K562 (cell line): ENCODE data around the gene TMEM234. TPM values are rescaled to one million over a fixed set of nuclear protein-coding genes. Genes with fewer than 3 reads are reported as not detected.
A peak's percentile ranks its signal among the peaks of the same experiment; 100 is the strongest.

Experiments used
- BRD9 ChIP-seq: fragments of 450-650 bp; IDR thresholded peaks from 2 replicates; pipeline ENCODE4 v1.6.1; 2018; ENCODE audit warnings: low read depth; ENCODE audit not compliant: partially characterized antibody
- CBX5 ChIP-seq: IDR thresholded peaks from 2 replicates; pipeline ENCODE4 v1.6.1; 2014; ENCODE audit warnings: low read depth, borderline replicate concordance
- CXXC5 ChIP-seq: fragments of 250-450 bp; sonication (Bioruptor Pico); IDR thresholded peaks from 2 replicates; pipeline ENCODE4 v1.8.0; 2022; ENCODE audit warnings: inconsistent platforms, mild to moderate bottlenecking, moderate library complexity
- HEY1 ChIP-seq: fragments of 250-450 bp; sonication (Bioruptor Pico); IDR thresholded peaks from 2 replicates; pipeline ENCODE4 v1.5.0; 2020; ENCODE audit warnings: mild to moderate bottlenecking, moderate library complexity, borderline replicate concordance
- HLTF ChIP-seq: fragments of 450-650 bp; IDR thresholded peaks from 2 replicates; pipeline ENCODE4 v1.6.1; 2016
- IRF2 ChIP-seq: sonication (generic); formaldehyde crosslinking; IDR thresholded peaks from 2 replicates; pipeline ENCODE4 v1.8.1; 2022; ENCODE audit warnings: mild to moderate bottlenecking, missing genetic modification reagents
- KDM4B ChIP-seq, 2 experiments: fragments of 450-650 bp in 1 of 2; sonication (generic) in 1 of 2; IDR thresholded peaks; 2 replicates each; pipeline ENCODE4 v1.6.1; 2016 to 2017; ENCODE audit warnings: borderline replicate concordance in 2 of 2, antibody characterized with exemption in 1 of 2, low read depth in 1 of 2, mild to moderate bottlenecking in 1 of 2
- MED1 ChIP-seq: sonication (generic); formaldehyde crosslinking; IDR thresholded peaks from 2 replicates; pipeline ENCODE4 v1.8.1; 2023; ENCODE audit warnings: missing genetic modification reagents, borderline replicate concordance
- NR2C2 ChIP-seq, 2 experiments: fragments of 200-800 bp in 1 of 2; sonication (Bioruptor generic) in 1 of 2; sonication (generic) in 1 of 2; formaldehyde crosslinking in 1 of 2; IDR thresholded peaks; 2 replicates each; pipeline versions ENCODE4 v1.6.1 to v1.8.0; 2016 to 2022; ENCODE audit warnings: mild to moderate bottlenecking in 1 of 2, missing compliant biosample characterization in 1 of 2, missing genetic modification characterization in 1 of 2, missing genetic modification reagents in 1 of 2
- PHB ChIP-seq: fragments of 250-450 bp; sonication (Bioruptor Pico); IDR thresholded peaks from 2 replicates; pipeline ENCODE4 v1.5.0; 2021
- RCOR1 ChIP-seq, 2 experiments: IDR thresholded peaks; 2 replicates each; pipeline ENCODE4 v1.6.1; 2012; ENCODE audit warnings: low read depth in 2 of 2, low read length in 2 of 2, borderline replicate concordance in 1 of 2, improper control_type of control experiment in 1 of 2
- TAF1 ChIP-seq: IDR thresholded peaks from 2 replicates; pipeline ENCODE4 v1.6.1; 2011; ENCODE audit warnings: mild to moderate bottlenecking, low read length, moderate library complexity; ENCODE audit not compliant: insufficient read depth, control insufficient read depth, severe bottlenecking; ENCODE audit errors: extremely low read depth
- TAL1 ChIP-seq: fragments of 450-650 bp; IDR thresholded peaks from 2 replicates; pipeline ENCODE4 v1.6.1; 2016; ENCODE audit warnings: mild to moderate bottlenecking
- ZBTB8A ChIP-seq: fragments of 450-650 bp; IDR thresholded peaks from 2 replicates; pipeline ENCODE4 v1.6.1; 2018; ENCODE audit warnings: mild to moderate bottlenecking, moderate library complexity; ENCODE audit not compliant: partially characterized antibody
- ZNF124 ChIP-seq: sonication (generic); formaldehyde crosslinking; IDR thresholded peaks from 2 replicates; pipeline ENCODE4 v1.8.1; 2022; ENCODE audit warnings: missing genetic modification reagents
- polyA plus RNA-seq, 8 experiments: library from polyadenylated mRNA; depleted of rRNA in 4 of 8; stranded (reverse) in 5 of 8; unstranded in 3 of 8; fragments of >200 nt; fragmentation: Nextera tagmentation in 2 of 8; fragmentation: Illumina TruSeq in 1 of 8; extraction: Ambion mirVana in 2 of 8; extraction: Trizol in 1 of 8; gene quantifications; 2 replicates each; pipeline versions ENCODE4 v1.2.1 to v1.2.3, GENCODE V29; 2011 to 2014; ENCODE audit warnings: inconsistent platforms in 1 of 8, missing spikeins in 1 of 8
- total RNA-seq, 7 experiments: library from RNA; depleted of rRNA in 6 of 7; stranded (reverse); fragments of >200 nt in 6 of 7; fragmentation: Illumina TruSeq in 2 of 7; extraction: Trizol in 2 of 7; gene quantifications; 2 replicates each; pipeline versions ENCODE4 v1.2.1 to v1.2.3, GENCODE V29; 2011 to 2021; ENCODE audit warnings: low replicate concordance in 1 of 7
- TF ChIP-seq, protein P1 (sequence below): sonication (generic); formaldehyde crosslinking; IDR thresholded peaks from 2 replicates; pipeline ENCODE4 v1.8.0; 2022; ENCODE audit warnings: missing genetic modification reagents, mild to moderate bottlenecking, borderline replicate concordance
- TF ChIP-seq, protein P2 (sequence below): fragments of 450-650 bp; IDR thresholded peaks from 2 replicates; pipeline ENCODE4 v1.6.1; 2016; ENCODE audit warnings: mild to moderate bottlenecking
- TF ChIP-seq, protein P3 (sequence below): fragments of 250-450 bp; sonication (Bioruptor Pico); IDR thresholded peaks from 2 replicates; pipeline ENCODE4 v1.8.0; 2021; ENCODE audit warnings: mild to moderate bottlenecking, moderate library complexity
- TF ChIP-seq, protein P4 (sequence below), 2 experiments: fragments of 450-650 bp in 1 of 2; sonication (generic) in 1 of 2; formaldehyde crosslinking in 1 of 2; IDR thresholded peaks in 1 of 2; conservative IDR thresholded peaks in 1 of 2; 2 replicates each; pipeline versions ENCODE4 v1.6.1 to v1.8.1; 2016 to 2023; ENCODE audit warnings: mild to moderate bottlenecking in 2 of 2, moderate library complexity in 2 of 2, inconsistent platforms in 1 of 2, missing genetic modification reagents in 1 of 2

Gene TMEM234
- total and polyA plus RNA-seq, 9 of the 15 experiments (the other 6 are each of a cell fraction or from before 2014, with no cell fraction given) = 5.0 to 12.9 (median 7.6) TPM

DNA sequence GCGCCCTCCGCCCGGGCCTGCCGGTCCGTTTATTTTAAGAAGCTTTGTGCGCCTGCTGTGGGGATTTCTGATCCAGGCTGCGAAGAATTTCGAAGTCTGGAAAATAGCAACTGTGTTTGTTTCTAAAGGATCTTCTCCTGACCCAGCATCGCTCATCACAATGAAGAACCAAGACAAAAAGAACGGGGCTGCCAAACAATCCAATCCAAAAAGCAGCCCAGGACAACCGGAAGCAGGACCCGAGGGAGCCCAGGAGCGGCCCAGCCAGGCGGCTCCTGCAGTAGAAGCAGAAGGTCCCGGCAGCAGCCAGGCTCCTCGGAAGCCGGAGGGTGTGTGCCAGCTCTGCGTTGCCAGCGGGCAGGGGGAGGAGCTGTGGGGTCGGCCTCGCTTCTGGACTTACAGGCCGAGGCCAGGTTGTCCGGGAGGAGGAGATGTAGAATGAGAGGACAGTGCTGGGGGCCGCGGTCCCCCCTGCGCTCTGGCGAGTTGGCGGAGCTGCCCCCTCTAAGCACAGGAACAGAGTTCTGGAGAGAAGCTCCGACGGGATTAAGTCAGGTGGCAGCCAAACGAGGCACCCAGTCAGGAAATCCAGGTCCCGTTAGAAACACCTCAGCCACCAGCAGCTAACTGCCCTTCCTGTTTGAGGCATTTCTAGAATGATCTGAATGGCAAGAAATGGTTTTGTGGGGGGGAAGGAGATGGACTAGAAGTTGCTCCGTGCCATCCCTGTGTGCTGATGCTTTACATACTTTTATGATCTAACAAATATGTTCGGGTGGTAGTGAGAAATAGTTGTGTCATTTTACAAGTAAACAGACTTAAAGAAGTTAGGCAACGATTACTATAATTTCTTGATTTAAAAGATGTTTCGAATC is 41.7 kb downstream of the TMEM234 start (continued):
- no peak for TF ChIP-seq IRF2 (CRISPR knock-in tag)
- TF ChIP-seq MED1 = no peak
- TF ChIP-seq KDM4B (IDR thresholded peaks at IDR 0.05; ENCODE audit: borderline replicate concordance in 2 of 2, low read depth in 1 of 2) = no peak
- TF ChIP-seq ZNF124 (CRISPR knock-in tag) = no peak
- no peak for TF ChIP-seq TAL1
- TF ChIP-seq HEY1 (CRISPR knock-in tag) = no peak
- TF ChIP-seq, protein P1, sequence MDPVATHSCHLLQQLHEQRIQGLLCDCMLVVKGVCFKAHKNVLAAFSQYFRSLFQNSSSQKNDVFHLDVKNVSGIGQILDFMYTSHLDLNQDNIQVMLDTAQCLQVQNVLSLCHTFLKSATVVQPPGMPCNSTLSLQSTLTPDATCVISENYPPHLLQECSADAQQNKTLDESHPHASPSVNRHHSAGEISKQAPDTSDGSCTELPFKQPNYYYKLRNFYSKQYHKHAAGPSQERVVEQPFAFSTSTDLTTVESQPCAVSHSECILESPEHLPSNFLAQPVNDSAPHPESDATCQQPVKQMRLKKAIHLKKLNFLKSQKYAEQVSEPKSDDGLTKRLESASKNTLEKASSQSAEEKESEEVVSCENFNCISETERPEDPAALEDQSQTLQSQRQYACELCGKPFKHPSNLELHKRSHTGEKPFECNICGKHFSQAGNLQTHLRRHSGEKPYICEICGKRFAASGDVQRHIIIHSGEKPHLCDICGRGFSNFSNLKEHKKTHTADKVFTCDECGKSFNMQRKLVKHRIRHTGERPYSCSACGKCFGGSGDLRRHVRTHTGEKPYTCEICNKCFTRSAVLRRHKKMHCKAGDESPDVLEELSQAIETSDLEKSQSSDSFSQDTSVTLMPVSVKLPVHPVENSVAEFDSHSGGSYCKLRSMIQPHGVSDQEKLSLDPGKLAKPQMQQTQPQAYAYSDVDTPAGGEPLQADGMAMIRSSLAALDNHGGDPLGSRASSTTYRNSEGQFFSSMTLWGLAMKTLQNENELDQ (CRISPR knock-in tag) = no peak
- TF ChIP-seq, protein P2, sequence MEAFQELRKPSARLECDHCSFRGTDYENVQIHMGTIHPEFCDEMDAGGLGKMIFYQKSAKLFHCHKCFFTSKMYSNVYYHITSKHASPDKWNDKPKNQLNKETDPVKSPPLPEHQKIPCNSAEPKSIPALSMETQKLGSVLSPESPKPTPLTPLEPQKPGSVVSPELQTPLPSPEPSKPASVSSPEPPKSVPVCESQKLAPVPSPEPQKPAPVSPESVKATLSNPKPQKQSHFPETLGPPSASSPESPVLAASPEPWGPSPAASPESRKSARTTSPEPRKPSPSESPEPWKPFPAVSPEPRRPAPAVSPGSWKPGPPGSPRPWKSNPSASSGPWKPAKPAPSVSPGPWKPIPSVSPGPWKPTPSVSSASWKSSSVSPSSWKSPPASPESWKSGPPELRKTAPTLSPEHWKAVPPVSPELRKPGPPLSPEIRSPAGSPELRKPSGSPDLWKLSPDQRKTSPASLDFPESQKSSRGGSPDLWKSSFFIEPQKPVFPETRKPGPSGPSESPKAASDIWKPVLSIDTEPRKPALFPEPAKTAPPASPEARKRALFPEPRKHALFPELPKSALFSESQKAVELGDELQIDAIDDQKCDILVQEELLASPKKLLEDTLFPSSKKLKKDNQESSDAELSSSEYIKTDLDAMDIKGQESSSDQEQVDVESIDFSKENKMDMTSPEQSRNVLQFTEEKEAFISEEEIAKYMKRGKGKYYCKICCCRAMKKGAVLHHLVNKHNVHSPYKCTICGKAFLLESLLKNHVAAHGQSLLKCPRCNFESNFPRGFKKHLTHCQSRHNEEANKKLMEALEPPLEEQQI = no peak
- peak; percentile 20 for TF ChIP-seq BRD9
- TF ChIP-seq CBX5 = no peak
- TF ChIP-seq TAF1 = no peak
- no peak for TF ChIP-seq RCOR1 (IDR thresholded peaks at IDR 0.05; ENCODE audit: borderline replicate concordance in 1 of 2, low read depth in 2 of 2, low read length in 2 of 2)
- TF ChIP-seq CXXC5 = no peak
- TF ChIP-seq, protein P3, sequence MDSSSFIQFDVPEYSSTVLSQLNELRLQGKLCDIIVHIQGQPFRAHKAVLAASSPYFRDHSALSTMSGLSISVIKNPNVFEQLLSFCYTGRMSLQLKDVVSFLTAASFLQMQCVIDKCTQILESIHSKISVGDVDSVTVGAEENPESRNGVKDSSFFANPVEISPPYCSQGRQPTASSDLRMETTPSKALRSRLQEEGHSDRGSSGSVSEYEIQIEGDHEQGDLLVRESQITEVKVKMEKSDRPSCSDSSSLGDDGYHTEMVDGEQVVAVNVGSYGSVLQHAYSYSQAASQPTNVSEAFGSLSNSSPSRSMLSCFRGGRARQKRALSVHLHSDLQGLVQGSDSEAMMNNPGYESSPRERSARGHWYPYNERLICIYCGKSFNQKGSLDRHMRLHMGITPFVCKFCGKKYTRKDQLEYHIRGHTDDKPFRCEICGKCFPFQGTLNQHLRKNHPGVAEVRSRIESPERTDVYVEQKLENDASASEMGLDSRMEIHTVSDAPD = no peak
- no peak for TF ChIP-seq ZBTB8A
- no peak for TF ChIP-seq PHB (CRISPR knock-in tag)
- TF ChIP-seq HLTF = no peak
- TF ChIP-seq, protein P4, sequence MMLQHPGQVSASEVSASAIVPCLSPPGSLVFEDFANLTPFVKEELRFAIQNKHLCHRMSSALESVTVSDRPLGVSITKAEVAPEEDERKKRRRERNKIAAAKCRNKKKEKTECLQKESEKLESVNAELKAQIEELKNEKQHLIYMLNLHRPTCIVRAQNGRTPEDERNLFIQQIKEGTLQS (IDR thresholded peaks at IDR 0.05) = no peak
- TF ChIP-seq, protein P4 (CRISPR knock-in tag; conservative IDR thresholded peaks at IDR 0.05) = no peak
- TF ChIP-seq NR2C2 (CRISPR knock-in tag; IDR thresholded peaks at IDR 0.05) = no peak
- no peak for TF ChIP-seq NR2C2 (tag; IDR thresholded peaks at IDR 0.05)
